Body of pancreas (tissue), 4 donors: ENCODE data around the gene PRPF18. TPM values are rescaled to one million over a fixed set of nuclear protein-coding genes. Genes with fewer than 3 reads are reported as not detected.
"Not testable (repeated sequence)": the region's sequence is repeated elsewhere in the genome, so short reads cannot be mapped to it uniquely, and the experiment has no call there.

Experiments used
- ATAC-seq: fragments of 150-250 bp; one replicate; pipeline ENCODE4 v1.9.1; 2016
- DNase-seq, 4 donors: peaks; one replicate each; pipeline ENCODE4 v3.0.0-alpha.2; 2019
- H3K27ac ChIP-seq, 4 donors: fragments of 200-600 bp; sonication (generic); 1 replicate in 3 of 4; 2 replicates in 1 of 4; pipeline versions ENCODE4 v1.5.1 to v1.6.1; 2016 to 2019; ENCODE audit warnings: mild to moderate bottlenecking in 1 of 4, mixed read lengths in 1 of 4, moderate library complexity in 1 of 4
- H3K27me3 ChIP-seq, 2 donors: fragments of 200-600 bp; sonication (generic); one replicate each; pipeline ENCODE4 v1.6.0; 2016; ENCODE audit warnings: mild to moderate bottlenecking in 1 of 2
- H3K36me3 ChIP-seq, 2 donors: fragments of 200-600 bp; sonication (generic); replicated peaks in 1 of 2; 2 replicates each; pipeline ENCODE4 v1.5.1; 2016; ENCODE audit warnings: low read depth in 2 of 2; ENCODE audit not compliant: insufficient read depth in 1 of 2
- H3K4me1 ChIP-seq: fragments of 200-600 bp; sonication (generic); one replicate; pipeline ENCODE4 v1.6.0; 2016
- H3K4me3 ChIP-seq, 2 donors: fragments of 200-600 bp; sonication (generic); 1 replicate in 1 of 2; 2 replicates in 1 of 2; pipeline ENCODE4 v1.5.1; 2016 to 2019
- H3K9me3 ChIP-seq, 3 donors: fragments of 200-600 bp; sonication (generic); 1 replicate in 2 of 3; 2 replicates in 1 of 3; pipeline ENCODE4 v1.5.1; 2016
- CTCF ChIP-seq, 7 experiments: fragments of 450-650 bp in 4 of 7; fragments of 200-600 bp in 3 of 7; sonication (generic) in 3 of 7; IDR thresholded peaks; one replicate each; pipeline ENCODE4 v1.5.1; 2016 to 2019; ENCODE audit warnings: antibody characterized with exemption in 7 of 7
- POLR2A ChIP-seq, 3 donors: fragments of 450-650 bp; IDR thresholded peaks; one replicate each; pipeline ENCODE4 v1.6.1; 2016; ENCODE audit warnings: antibody characterized with exemption in 3 of 3, mild to moderate bottlenecking in 2 of 3
- WGBS, 2 donors: methylation state at CpG; one replicate each; pipeline ENCODE4 v1.1.5; 2017; 5-methylcytosine and 5-hydroxymethylcytosine counted together
- intact Hi-C: fragments of 100-400 bp; cut with DNase I; formaldehyde crosslinking; loops from one replicate; pipeline ENCODE4 v1.15.1; 2023
- total RNA-seq, 2 donors: library from RNA; depleted of rRNA; stranded (reverse); fragments of >200 nt; gene quantifications; one replicate each; pipeline ENCODE4 v1.1.0, GENCODE V29; 2016

Gene PRPF18
- 10 to 100 TPM; 13.8 to 22.8 TPM for total RNA-seq

GRCh38 chr10:13586676-13587355 lies at the start of gene PRPF18:
TSS of gene PRPF18 (plus strand) at chr10:13586965. CDS start at chr10:13587087, 122 bp downstream.
- DNase-seq = peak; percentile 92 to 95 (median 94)
- Histone ChIP-seq H3K27me3 (no peaks in the 10 kb centered on the region), H3K27ac (peak within 1 kb of the TSS in 3 of 4 donors; percentile 44 to 69 (median 64)), H3K4me3 (peak within 1 kb of the TSS; percentile 67 to 100), H3K9me3 (no peaks in the 10 kb centered on the region), H3K36me3 (no peaks in the 10 kb centered on the region), H3K4me1 (peaks cover 24% of the 10 kb centered on the region)
- 0 to 1% methylated on average over 22 to 38 of the region's 38 CpGs for WGBS, 2 donors
- TF ChIP-seq POLR2A (IDR thresholded peaks at IDR 0.05) = peak in 2 of 3 donors; percentile 59 to 66
- peak; percentile 86 to 98 (median 96) for TF ChIP-seq CTCF (IDR thresholded peaks at IDR 0.05)
- ATAC-seq = peak; percentile 100
- intact Hi-C loops = no loop called here

GRCh38 chr10:13537985-13538384 lies 48.8 kb upstream of the PRPF18 start:
- intact Hi-C loops, DNase-seq, H3K9me3 ChIP-seq, H3K27me3 ChIP-seq, ATAC-seq, H3K4me3 ChIP-seq, H3K27ac ChIP-seq, H3K36me3 ChIP-seq, H3K4me1 ChIP-seq: not testable (repeated sequence)
- 44 to 50% methylated on average over 8 to 9 of the region's 9 CpGs for WGBS, 2 donors

GRCh38 chr10:13542533-13542932 lies 44.2 kb upstream of the PRPF18 start:
- no peaks in the 10 kb centered on the region for H3K9me3 ChIP-seq
- peaks cover 0 to 3% of the 10 kb centered on the region in 2 donors for H3K27me3 ChIP-seq
- no peak overlapping the region for H3K27ac ChIP-seq
- TF ChIP-seq CTCF (IDR thresholded peaks at IDR 0.05) (no peak), POLR2A (IDR thresholded peaks at IDR 0.05) (no peak)
- intact Hi-C loops = no loop called here
- H3K36me3 ChIP-seq = no peaks in the 10 kb centered on the region
- ATAC-seq (no peak), DNase-seq (no peak)
- no peaks in the 10 kb centered on the region for H3K4me1 ChIP-seq
- WGBS, 2 donors = 75 to 77% methylated on average over 5 of the region's 5 CpGs
- H3K4me3 ChIP-seq = no peak overlapping the region

GRCh38 chr10:13550802-13551201 lies 36.0 kb upstream of the PRPF18 start:
- H3K9me3 ChIP-seq = no peaks in the 10 kb centered on the region
- no peaks in the 10 kb centered on the region for H3K27me3 ChIP-seq
- DNase-seq (no peak), ATAC-seq (no peak)
- no peak for TF ChIP-seq POLR2A (IDR thresholded peaks at IDR 0.05)
- no peak for TF ChIP-seq CTCF (IDR thresholded peaks at IDR 0.05)
- H3K4me1 ChIP-seq = peaks cover 6% of the 10 kb centered on the region
- H3K36me3 ChIP-seq = no peaks in the 10 kb centered on the region
- no peak overlapping the region for H3K4me3 ChIP-seq
- WGBS, 2 donors = 78 to 90% methylated on average over 2 of the region's 2 CpGs
- intact Hi-C loops = no loop called here
- no peak overlapping the region for H3K27ac ChIP-seq

- WGBS, 2 donors = 20% methylated on average over 1 to 2 of the region's 2 CpGs
- peaks cover 14% of the 10 kb centered on the region for H3K4me1 ChIP-seq
- H3K36me3 ChIP-seq = no peaks in the 10 kb centered on the region
- TF ChIP-seq CTCF (IDR thresholded peaks at IDR 0.05) = no peak
- peak in 1 of 3 donors; percentile 18 for TF ChIP-seq POLR2A (IDR thresholded peaks at IDR 0.05)
- ATAC-seq (peak; percentile 94), DNase-seq (peak; percentile 66 to 86 (median 78))
- H3K4me3 ChIP-seq = no peak overlapping the region
- H3K27me3 ChIP-seq = no peaks in the 10 kb centered on the region
- peak overlapping the region in 2 of 4 donors; percentile 30 to 39 for H3K27ac ChIP-seq
- intact Hi-C loops = no loop called here
- H3K9me3 ChIP-seq = no peaks in the 10 kb centered on the region
Observed at GRCh38 chr10:13555884-13556510, 30.8 kb upstream of the PRPF18 start.
